Hematopoietic multipotent progenitor cell treated with erythropoietin and hydrocortisone succinate and interleukin-3 and kit ligand, for 15 days (in vitro differentiated cells): ENCODE results near the gene MSI2.

ENCODE experiments used
- DNase-seq: peaks from one replicate; pipeline ENCODE4 v3.0.0-alpha.2; 2015; ENCODE audit warnings: low spot score

The MSI2 gene

DNA sequence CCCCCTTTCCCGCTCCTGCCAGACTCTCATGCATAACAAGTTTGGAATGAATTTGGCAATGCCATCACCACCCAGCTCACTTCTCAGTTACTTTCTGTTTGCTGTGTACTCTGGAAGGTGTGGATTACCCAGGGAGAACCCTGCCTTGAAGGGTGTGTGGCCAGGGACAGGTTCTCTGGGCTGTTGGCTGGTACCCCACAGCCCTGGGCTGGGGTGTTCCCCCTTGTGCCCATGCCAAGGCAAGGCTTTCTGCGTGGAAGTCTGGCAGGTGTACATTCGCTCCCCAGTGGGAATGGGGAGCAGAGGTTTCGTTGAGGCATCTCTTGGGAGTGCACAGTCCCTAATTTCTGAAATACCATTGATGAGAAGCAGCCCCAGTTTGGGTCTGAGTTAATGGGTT lies 301.1 kb downstream of the MSI2 start:
- DNase-seq: no peak

DNA sequence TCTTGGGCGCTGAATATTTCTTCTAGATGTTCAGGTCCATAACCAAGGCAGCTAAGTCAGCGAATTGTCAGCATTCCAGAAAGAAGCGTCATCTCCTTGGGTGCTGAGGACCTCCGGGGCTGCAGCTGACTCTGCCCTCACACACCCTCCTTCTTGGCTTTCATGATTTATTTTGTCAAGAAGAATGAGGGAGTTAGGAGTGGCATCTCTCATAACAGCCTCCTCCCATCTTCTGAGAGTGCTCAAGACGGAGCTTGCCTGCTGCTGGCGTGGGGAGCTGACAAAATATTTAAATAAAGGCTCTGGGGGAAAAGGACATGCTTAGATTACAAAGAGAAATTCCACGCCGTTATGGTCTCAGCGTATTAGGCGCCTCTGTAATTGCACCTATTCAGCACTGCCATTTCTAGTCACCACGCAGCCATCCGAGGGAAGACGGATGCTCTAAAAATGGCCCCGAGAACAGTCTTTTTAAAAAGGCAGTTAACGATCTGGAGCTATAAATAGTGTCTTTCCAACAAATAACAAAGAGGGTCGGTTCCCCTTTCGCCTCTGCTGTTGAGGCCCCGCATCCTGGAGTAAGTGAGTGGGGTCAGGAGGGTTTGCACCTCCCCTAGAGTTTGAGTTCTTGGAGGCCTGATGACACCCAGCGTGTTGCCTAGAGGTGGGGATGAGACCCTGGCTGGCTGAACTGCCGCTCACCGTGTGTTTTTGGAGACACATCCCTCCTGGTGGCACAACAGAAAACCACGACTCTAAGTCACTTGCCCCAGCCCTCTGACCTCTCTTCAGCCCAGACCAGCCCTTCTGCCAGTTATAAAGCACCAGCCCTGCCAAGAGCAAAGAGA lies 301.7 kb downstream of the MSI2 start:
- DNase-seq: no peak

DNA sequence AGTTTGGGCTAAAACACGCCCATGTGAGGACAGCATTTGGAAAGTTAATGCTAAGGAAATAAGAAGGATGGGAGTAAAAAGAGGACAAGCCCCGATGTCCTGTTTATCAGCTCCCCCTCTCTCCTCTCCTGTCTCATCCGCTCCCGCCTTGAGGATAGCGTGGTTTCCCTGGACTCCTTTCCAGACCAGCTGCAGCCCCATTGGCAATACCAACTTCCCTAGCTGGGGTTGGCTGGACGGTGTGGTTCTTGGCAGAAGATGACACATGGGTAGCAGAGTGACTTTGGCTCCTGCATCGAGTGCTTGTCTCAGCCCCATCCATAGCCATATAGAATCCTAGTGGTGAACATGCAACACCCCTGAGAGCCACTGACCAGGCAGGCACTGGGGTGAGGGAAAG lies 302.9 kb downstream of the MSI2 start:
- DNase-seq: no peak

DNA sequence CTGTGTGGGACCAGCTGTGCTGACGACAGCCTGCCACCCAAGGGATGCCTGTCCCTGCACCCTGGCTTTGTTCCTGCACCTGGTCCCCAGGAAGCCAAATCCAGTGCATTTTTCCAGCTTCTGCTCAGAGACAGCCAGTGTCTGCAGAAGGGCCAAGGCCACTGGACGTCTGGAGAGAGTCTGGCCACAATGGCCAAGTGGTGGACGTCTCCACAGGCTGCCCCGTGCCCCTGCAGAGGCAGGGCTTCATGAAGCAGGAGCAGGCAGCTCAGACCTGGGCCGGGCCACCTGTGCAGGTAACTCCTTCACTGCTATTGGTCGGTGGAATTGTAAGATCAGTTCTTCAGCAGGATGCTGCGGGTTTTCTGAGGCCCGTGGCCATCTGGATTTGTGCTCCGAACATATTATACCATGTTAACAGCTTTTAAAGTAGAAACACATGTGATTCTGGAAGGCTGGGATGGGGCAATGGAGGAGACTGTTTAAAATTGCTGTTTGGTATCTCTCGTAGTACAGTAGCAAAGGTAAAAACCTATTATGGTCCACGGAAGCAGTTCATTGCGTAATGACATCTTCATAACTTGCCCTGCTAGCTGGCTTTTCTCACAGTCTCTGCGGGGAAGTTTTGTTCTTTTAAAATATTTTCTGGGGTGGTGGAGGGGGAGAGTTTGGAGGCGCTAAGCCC lies 303.5 kb downstream of the MSI2 start:
- no peak for DNase-seq

DNA sequence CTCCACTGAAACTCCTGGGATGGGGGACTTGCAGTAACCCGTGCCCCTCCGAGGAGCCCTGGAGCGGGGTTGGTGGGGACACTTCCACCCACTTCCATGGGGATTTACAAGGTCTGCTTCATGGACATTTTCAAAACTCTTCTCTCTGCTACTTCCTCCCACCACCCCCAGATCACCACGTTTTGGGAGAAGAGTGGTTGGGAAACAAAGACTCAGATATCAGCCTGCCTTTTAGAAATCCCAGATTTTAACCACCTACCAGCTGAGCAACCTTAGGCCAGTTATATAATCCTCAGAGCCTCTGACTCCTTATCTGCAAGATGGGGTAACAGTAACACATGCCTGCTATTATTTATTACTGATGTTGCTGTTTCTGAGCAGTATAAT lies 304.0 kb downstream of the MSI2 start:
- DNase-seq: no peak

DNA sequence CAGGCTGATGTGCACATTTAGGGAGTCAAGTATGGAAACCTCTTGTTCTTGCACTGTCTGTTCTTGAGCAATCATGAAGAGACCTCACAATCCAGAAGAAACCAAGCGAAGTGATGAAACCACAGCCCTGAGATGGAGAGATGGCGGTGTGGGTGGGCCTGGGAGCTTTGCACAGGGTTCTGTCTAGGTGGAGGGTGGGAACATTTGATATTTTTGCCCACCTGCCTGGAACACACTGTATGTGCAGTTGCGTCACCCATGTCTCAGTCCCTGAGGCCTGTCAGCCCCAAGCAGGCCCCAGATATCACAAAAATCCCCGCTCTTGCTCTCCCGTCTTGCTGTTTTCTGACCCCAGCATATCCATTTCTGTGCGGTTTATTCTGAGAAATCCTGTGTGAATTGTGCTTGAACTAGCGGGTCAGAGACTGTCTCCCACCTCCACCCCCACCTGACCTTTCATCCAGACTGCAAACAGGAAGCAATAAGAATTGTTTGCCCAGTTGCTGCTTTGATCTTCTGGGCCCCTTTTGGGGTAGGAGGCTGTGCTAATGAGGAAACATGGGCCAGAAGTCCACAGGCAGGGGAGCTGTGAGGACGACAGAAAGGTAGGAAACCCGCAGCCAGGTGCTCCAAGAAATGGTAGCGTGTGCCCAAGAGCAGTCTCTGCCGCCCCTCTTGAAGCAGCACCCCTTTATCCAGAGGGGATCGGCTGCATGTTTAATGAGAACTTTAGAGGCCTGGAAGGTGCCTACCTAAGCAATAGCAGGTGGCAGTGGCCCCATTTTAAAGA lies 304.9 kb downstream of the MSI2 start:
- DNase-seq: no peak

DNA sequence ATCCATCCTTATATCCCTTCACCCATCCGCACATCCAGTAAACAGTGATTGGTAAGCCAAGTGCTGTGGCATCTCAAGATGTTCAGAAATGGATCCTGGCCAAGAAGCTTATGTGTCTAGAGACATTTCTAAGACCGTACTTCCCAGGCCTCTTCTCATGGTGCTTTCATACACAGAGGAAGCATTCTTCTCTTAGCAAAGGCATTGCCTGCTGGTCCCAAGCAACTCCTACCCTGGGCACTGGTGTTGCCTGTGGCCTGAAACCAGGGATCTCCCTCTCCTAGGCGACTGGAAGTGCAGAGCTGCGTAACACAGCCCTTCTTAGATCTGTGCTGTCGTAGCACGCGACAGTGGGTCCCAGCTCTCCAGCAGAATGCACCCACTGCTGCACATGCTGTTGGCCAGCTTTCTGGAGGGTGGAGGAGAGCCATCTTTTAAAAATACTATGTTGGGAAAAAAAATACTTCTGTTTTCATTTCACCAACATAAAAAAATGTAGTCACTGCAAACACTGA lies 305.9 kb downstream of the MSI2 start:
- no peak for DNase-seq

DNA sequence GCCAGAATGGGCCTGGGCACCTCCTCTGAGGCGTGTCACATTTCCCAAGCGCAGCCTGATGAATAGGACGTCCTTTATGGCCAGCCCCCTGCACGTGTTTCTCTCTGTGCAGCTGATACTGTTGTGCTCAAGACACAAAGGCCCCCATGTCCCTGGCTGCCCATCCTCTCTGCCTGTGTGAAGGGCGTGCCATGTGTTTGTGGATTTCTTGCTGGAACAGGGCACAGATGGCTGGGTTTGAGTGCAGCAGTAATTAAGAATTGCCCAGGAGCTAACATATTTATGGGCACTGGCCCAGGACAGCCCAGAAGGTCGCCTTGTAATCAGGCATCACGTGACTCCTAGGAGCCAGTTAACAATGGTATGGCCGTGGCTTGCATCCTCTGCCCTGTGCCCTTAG lies 307.6 kb downstream of the MSI2 start:
- no peak for DNase-seq

DNA sequence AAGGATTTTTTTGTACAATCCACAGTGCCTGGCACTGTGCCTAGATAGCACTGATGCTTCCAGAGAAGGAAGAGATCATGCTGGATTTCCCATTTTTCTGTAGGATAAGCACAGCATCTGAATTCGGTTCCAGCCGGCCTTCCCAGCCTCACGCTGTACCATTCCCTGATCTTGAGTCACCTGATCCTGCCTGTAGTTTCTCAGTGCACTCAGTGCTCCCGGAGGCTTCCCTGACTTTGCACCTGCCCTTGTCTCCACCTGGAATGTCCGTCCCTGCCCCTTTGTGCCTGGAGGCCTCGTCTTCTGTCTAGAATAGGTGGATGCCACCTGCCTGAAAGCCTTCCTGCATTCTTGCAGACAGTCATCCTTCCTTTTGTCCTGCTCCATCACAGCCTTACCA lies 308.9 kb downstream of the MSI2 start:
- no peak for DNase-seq

DNA sequence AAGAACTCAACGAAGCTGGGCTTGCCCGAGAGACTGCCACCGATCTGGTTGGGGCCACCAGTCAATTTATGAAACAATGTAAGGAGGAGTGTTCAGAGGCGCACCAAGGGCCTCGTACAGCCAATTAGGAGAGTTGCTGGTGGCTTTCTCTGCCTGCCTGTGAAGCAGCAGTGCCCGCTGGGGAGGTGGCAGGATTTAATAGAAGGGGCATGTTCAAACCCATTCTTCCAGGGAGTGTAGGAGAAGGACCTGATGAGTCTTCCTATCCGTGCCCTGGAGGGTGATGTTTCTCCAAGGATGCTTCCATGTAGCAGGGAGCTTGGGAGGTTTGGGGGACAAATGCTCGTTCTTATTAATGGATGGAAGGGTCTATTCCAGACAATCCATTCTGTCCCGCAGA lies 310.4 kb downstream of the MSI2 start:
- DNase-seq: no peak

DNA sequence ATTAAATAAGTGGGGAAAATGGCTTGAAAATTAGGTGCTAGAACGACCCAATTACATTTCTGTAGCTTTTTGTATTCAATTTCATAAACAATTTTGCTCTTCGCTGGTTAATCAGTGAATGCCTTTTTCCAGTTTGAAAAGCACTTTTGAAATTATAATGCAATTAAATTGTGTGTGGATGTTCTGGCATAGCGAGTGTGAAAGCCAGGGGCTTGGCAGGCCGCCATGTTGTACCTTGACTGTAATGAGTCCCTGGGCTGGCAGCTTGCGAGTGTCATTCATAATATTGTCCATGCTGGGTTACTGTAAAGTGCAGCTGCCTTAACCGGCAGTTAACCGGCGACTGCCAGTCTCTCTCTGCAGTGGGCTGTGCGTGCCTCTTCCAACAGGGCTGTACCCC lies 310.9 kb downstream of the MSI2 start:
- DNase-seq: no peak

DNA sequence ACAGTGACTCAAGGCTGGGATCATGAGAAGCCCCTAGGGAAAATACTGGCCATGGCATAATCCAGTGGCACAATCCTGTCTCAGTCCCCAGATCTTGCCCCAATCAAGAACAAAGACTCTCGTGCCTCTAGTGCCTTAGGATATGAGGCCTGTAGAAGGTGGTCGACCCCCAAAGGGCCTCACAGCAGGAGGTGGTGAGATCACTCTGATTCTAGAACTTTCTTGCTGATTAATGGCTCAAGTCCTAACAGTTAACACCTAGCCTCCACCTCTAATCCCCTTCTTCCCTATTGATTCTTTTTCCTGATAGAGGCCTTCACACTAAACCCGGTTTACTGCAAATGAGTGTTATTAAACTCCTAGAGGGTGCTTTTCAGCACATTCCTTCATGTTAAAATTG lies 312.0 kb downstream of the MSI2 start:
- no peak for DNase-seq

DNA sequence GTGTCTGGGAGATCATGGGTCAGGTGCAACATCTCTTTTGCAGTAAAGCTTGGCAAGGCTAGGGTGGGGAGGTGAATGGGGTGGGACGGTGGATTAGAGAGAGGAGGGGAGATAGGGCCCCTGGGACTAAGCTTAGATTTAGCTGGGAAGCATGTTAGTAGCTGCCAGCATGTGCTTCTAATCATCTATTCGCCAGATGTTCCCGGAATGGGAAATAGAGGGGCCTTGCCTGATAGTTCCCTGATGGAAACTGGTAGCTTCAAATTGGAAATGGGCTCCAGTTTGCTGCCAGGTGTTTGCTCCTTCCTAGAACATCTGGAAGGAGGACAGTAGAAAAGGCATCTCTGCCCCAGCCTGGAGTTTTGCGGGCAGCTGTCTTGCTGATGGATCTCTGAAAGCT lies 312.7 kb downstream of the MSI2 start:
- DNase-seq: no peak

DNA sequence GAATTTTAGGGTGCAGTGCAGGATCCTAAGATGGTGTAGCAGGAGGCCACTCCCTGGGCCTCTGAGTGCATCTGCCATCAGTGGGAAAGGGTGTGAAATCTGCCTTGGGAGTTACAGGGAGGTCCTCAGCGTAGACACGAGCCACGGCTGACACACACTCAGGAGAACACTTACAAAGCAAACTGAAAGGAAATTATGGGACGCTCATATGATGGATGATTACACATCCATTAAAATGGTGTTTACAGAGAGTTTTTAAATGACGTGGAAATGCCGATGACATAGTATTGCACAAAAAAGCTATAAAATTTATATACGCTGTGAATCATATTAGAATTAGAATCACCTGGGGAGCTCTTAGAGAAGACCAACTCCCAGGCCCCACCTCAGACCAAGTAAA lies 313.5 kb downstream of the MSI2 start:
- DNase-seq: no peak

DNA sequence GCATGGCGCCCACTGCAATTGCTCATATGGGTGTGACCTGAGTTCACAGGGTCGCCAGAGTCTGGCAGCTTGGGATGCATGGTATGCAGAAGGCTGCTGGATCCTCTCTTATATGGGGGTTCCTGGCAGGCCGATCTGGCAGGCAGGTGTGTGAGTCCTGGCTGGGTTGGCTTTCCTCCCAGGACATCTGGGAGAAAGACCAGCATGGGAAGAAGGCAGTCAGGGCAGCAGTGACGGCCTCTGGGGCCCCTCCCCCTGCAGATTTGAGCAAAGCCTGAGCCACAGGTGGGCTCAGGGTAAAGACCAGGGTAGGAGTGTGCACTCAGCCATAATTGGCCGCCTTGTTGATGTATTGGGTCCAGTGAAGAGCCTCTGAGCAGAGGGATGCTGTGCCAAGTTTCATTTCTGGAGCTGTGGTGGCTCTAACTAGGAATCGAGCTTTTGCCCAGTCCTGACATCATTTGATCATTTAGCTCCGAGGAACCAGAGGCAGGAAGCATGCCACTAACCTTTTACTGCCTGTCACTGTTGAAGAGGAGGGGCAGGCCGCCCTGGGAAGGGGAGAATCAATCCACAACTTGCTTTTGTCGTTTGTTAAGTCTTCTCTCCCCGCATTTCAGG lies 314.5 kb downstream of the MSI2 start:
- DNase-seq: no peak

DNA sequence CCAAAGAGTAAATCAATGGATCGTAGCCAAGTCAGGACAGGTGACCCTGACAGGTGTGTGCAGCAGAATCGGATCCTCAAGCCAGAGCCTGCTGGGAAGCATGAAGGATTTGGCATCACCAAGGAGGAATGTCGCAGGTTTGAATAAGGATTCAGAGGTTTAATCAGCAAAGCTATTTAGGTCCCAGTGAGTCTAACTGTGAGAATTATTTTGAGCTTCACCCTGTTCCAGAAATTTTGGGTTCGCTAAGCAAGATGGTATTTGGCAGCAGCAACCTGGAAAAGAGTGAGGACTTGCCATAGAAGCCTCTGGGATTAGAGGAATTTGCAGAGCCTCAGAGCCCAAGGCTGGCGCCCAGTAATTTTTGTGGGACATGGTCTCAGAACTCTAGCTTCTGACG lies 315.7 kb downstream of the MSI2 start:
- DNase-seq: no peak

DNA sequence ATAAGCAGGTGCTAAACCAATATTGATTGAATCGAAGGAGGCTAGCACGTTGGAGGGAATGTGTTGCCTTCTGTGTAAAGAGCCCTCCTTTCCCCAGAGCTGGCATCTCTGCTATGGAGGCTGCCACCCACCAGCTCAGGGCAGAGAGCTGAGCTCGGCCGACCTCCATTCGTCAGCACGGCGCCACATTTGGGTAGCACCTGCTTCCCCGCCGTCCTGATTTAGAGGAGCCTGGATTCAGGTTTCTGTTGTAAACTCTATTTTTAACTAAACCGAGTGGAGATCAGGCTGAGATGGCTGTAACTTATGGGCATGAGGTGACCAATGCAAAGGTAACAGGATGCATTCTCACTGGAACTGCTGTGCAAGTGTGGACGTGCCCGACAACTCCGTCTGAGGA lies 316.3 kb downstream of the MSI2 start:
- no peak for DNase-seq

DNA sequence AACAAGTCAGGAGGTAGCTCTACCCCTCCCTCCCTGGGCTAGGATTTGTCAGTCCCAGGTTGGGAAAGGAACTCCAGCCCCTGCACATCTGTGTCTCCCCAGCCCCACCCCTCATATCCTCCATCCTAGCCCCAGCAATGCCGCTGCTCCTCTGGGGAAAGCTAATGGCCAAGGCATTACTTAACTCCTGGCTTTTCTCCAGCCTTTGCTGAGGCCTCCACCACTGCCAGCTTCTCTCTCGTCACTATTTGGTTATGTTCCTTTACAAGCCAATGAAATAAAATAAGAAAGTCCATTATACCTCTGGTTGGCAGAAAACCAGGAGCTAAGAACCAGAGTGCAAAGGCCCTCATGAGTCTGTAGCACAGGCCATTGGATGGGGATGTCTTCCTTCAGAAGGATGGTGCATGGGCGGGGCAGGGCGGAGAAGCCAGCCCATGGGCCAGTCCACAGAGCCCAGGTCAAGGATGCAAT lies 317.8 kb downstream of the MSI2 start:
- no peak for DNase-seq

DNA sequence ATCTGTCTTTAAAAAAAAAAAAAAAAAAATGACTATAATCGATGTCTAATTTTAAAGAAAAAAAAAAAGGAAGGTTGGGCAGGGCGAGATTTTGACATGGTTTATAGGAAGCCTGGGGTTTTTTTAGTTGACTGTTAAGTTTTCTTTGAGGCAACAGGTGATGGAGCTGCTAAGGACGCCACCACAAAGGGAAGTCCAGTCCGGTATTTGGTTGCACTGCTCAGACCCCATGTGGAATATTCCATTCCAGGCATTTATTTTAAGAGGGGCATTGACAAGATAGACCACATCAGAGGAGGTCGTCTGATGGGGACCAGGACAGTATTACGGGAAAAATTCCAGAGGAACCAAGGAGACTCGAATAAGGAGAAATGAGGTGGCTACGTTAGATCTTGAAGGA lies 320.4 kb downstream of the MSI2 start:
- no peak for DNase-seq

DNA sequence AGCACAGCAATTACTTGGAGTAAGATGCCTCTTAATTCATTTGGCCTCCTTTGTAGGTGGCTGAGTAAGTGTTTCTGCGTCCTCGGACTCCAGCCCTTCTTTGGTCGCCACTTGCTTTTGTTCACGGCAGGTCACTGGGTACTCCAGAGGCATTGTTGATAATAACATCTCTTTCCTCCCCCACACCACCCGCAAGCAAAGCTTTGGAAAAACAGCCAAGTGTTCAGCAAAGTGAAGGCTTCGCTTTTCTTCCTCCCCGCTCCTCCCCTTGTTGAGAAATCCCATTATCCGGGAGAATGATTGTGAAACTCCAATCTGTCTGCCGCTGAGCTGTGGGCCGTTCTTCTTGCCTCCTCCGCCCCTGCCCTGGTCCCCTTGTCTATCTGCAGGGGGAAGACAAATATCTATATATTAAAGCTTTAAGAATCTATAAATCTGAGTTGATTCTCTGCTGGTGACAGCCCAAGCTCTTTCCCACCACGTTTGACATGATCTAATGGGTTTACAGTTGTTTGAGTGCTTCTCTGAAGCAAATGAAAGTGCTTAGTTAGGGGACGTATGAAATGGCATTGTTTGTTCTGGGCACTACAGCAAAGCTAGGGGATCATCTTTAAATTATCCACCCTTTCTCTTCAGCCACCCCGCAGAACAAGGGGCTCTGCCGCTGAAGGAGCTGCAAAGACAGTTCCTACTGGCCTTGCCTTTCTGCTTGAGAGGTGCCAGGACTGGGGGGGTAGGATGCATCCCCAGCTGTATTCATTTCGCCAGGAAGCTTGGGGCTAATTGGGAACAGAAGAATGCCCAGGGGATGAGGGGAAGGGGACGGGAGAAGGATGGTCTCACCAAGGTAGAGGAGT lies 321.7 kb downstream of the MSI2 start:
- no peak for DNase-seq

DNA sequence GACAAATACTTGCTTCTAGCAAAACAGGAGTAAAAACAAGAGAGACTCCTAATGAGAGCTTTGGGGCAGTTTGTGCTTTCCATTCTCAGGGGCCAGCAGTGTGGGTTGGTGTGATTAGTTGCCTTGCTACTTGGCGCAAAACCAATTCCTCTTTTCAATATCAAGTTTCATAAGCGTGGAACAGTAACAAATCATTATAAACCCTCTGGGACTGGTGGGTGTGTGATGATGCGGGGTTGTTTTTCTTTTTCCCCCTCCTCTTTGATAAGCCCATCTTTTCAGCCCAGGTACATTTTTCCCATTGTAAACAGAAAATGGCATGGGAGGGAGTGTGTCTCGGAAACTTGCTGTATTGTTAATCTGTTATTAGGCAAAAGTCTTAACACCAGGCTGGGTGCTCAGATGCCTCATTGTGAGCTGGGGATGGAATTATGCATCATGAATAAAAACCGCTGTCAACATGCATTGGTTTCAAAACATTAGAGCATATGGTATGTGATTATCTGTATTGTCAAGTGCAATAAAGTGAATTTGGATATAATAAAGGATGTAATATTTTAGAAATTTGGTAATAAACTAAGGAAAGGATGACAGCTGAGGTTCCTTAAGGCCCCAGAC lies 322.4 kb downstream of the MSI2 start:
- no peak for DNase-seq
